NB4 (cell line): ENCODE measurements around the gene NYAP2.
A peak's percentile ranks its signal among the peaks of the same experiment; 100 is the strongest.

Source experiments
- DNase-seq: peaks from one replicate; pipeline ENCODE4 v3.0.0; 2010; ENCODE audit warnings: low read depth
- H3K4me3 ChIP-seq: one replicate; pipeline ENCODE4 v1.5.1; 2011; ENCODE audit warnings: mild to moderate bottlenecking, low read depth, low read length, moderate library complexity
- CTCF ChIP-seq: IDR thresholded peaks from one replicate; pipeline ENCODE4 v1.5.1; 2012; ENCODE audit warnings: low read depth, low read length
- MAX ChIP-seq: IDR thresholded peaks from 2 replicates; pipeline ENCODE4 v1.6.1; 2011; ENCODE audit warnings: low read depth, low read length
- MYC ChIP-seq: IDR thresholded peaks from 2 replicates; pipeline ENCODE4 v1.6.1; 2011; ENCODE audit warnings: low read depth, low read length
- POLR2A ChIP-seq: IDR thresholded peaks from 2 replicates; pipeline ENCODE4 v1.6.1; 2011; ENCODE audit warnings: mild to moderate bottlenecking; ENCODE audit not compliant: insufficient read length; ENCODE audit errors: extremely low read depth

NYAP2 gene

GRCh38 chr2:225640550-225640949 lies 241.0 kb downstream of the NYAP2 start:
- TF ChIP-seq CTCF (no peak), MYC (no peak), MAX (no peak), POLR2A (no peak)
- no peak for DNase-seq
- no peak overlapping the region for H3K4me3 ChIP-seq

GRCh38 chr2:225649274-225649673 lies 249.8 kb downstream of the NYAP2 start:
- H3K4me3 ChIP-seq = no peak overlapping the region
- TF ChIP-seq POLR2A (no peak), MAX (no peak), CTCF (no peak), MYC (no peak)
- DNase-seq = no peak

GRCh38 chr2:225650041-225650440 lies 250.5 kb downstream of the NYAP2 start:
- no peak for TF ChIP-seq POLR2A
- TF ChIP-seq MYC = no peak
- no peak for TF ChIP-seq MAX
- TF ChIP-seq CTCF = no peak
- no peak for DNase-seq

GRCh38 chr2:225660262-225661131 lies 261.0 kb downstream of the NYAP2 start:
- TF ChIP-seq POLR2A = no peak
- peak; percentile 88 for TF ChIP-seq CTCF
- TF ChIP-seq MYC = no peak
- no peak overlapping the region for H3K4me3 ChIP-seq
- DNase-seq = peak; percentile 74

More at GRCh38 chr2:225650041-225650440, 250.5 kb downstream of the NYAP2 start:
- H3K4me3 ChIP-seq = no peak overlapping the region

GRCh38 chr2:225662101-225662500 lies 262.6 kb downstream of the NYAP2 start:
- no peak for DNase-seq
- H3K4me3 ChIP-seq = no peak overlapping the region
- no peak for TF ChIP-seq POLR2A
- TF ChIP-seq MYC = no peak
- no peak for TF ChIP-seq MAX
- TF ChIP-seq CTCF = no peak
